ENCODE results near the gene RCAN2. TPM values are rescaled to one million over a fixed set of nuclear protein-coding genes. Genes with fewer than 3 reads are reported as not detected.

The RCAN2 gene
- total and polyA plus RNA-seq, 2 donors (not counting 1 experiment from before 2014, with no cell fraction given): not detected

DNA sequence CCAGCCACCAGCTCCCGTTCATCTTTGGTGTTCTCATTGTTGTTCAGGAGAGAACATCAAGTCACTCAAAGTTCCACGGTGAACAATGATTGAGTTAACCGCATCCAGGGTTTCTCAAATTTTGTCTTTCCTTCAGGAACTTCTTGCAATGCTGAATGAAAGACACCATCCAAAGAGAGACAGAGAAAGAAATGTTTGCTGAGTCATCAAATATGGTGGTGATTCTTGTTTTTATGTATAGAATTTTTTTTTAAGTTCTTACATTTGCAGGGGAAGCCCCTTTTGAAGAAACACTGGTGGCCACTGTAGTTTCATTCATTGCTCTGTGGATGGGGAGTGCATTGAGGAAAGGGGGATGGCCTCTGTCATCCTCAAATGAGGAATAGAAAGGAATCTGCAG, 258.1 kb downstream of the RCAN2 start:
- H3K27ac Mint-ChIP-seq: no peak overlapping the region
- Histone ChIP-seq H3K79me2 (ENCODE audit: control insufficient read depth, insufficient read depth, low read length) (no peaks in the 10 kb centered on the region), H3K4me2 (replicated peaks; ENCODE audit: low read depth, low read length, poor library complexity, severe bottlenecking) (no peak overlapping the region), H4K20me1 (ENCODE audit: control insufficient read depth, insufficient read depth, low read length, poor library complexity, severe bottlenecking) (no peaks in the 10 kb centered on the region), H3K27ac (ENCODE audit: low read length in 2 of 2) (no peak overlapping the region), H3K9me3 (ENCODE audit: control extremely low read depth in 1 of 3, control insufficient read depth in 2 of 3, insufficient read depth in 1 of 3, low read length in 2 of 3) (peaks cover 0 to 12% (median 0%) of the 10 kb centered on the region in 3 donors), H3K27me3 (replicated peaks in 1 of 4; ENCODE audit: control extremely low read depth in 1 of 4, control insufficient read depth in 3 of 4, insufficient read depth in 4 of 4, low read length in 3 of 4) (peaks cover 0 to 3% (median 0%) of the 10 kb centered on the region in 4 experiments), H3K9ac (ENCODE audit: low read length) (no peak overlapping the region), H3K36me3 (replicated peaks in 1 of 2; ENCODE audit: control extremely low read depth in 1 of 2, control insufficient read depth in 1 of 2, extremely low read depth in 1 of 2, insufficient read depth in 2 of 2, low read length in 1 of 2) (no peaks in the 10 kb centered on the region), H3K4me3 (ENCODE audit: control extremely low read depth in 1 of 5, extremely low read depth in 1 of 5, insufficient read depth in 1 of 5, low read depth in 2 of 5, low read length in 4 of 5) (no peak overlapping the region), H3K4me1 (ENCODE audit: control insufficient read depth in 2 of 2, insufficient read depth in 2 of 2, low read length in 2 of 2) (no peaks in the 10 kb centered on the region), H2AFZ (ENCODE audit: insufficient read depth, low read depth, low read length, poor library complexity, severe bottlenecking) (no peak overlapping the region)
- TF ChIP-seq, protein P1, sequence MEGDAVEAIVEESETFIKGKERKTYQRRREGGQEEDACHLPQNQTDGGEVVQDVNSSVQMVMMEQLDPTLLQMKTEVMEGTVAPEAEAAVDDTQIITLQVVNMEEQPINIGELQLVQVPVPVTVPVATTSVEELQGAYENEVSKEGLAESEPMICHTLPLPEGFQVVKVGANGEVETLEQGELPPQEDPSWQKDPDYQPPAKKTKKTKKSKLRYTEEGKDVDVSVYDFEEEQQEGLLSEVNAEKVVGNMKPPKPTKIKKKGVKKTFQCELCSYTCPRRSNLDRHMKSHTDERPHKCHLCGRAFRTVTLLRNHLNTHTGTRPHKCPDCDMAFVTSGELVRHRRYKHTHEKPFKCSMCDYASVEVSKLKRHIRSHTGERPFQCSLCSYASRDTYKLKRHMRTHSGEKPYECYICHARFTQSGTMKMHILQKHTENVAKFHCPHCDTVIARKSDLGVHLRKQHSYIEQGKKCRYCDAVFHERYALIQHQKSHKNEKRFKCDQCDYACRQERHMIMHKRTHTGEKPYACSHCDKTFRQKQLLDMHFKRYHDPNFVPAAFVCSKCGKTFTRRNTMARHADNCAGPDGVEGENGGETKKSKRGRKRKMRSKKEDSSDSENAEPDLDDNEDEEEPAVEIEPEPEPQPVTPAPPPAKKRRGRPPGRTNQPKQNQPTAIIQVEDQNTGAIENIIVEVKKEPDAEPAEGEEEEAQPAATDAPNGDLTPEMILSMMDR (IDR thresholded peaks at IDR 0.05): no peak
- no peak for TF ChIP-seq EZH2 (IDR thresholded peaks at IDR 0.05; ENCODE audit: borderline replicate concordance, insufficient read depth, low read depth, low read length, poor library complexity, severe bottlenecking)
- peaks cover 4% of the 10 kb centered on the region for H3K27me3 Mint-ChIP-seq
- intact Hi-C loops (cut with micrococcal nuclease): no loop called here
- DNase-seq: no peak
- no peaks in the 10 kb centered on the region for H3K9me3 Mint-ChIP-seq (ENCODE audit: insufficient read depth)
- H3K4me1 Mint-ChIP-seq: no peaks in the 10 kb centered on the region
- WGBS (ENCODE audit: insufficient coverage): 96% methylated on average over 3 of the region's 3 CpGs
- ChIA-PET POLR2A (no interaction called here), CTCF (no interaction called here)
- H3K4me3 Mint-ChIP-seq: no peak overlapping the region
- no peak for ATAC-seq (ENCODE audit: low read depth)

DNA sequence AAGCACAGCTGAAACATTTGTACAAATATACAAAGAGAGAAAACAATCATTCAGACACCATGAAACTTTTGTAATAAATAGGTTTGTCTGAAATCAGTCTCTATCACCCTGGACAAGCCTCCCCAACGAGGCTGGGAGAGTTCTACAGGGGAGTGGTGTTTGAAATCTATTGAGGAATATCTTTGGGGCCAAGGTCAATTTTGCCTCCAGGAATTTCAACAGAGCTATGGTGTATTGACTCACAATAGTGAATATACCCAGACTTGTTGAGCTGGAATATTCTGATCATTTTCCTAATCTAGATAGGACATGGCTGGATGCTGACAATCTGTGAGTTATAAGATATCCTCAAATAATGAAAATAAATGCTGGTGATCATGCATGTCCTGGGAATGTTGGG, 269.0 kb downstream of the RCAN2 start:
- no peaks in the 10 kb centered on the region for H3K27me3 Mint-ChIP-seq
- no peak overlapping the region for H3K4me3 ChIP-seq (ENCODE audit: control extremely low read depth in 1 of 5, extremely low read depth in 1 of 5, insufficient read depth in 1 of 5, low read depth in 2 of 5, low read length in 4 of 5)
- H3K4me2 ChIP-seq (replicated peaks; ENCODE audit: low read depth, low read length, poor library complexity, severe bottlenecking): no peak overlapping the region
- ATAC-seq (ENCODE audit: low read depth): no peak
- no peak overlapping the region for H3K9ac ChIP-seq (ENCODE audit: low read length)
- no peak overlapping the region for H3K27ac ChIP-seq (ENCODE audit: low read length in 2 of 2)
- ChIA-PET POLR2A (no interaction called here), CTCF (interaction anchor here (0.7 to 9.9 kb wide), 14 partner anchors 18 to 405 kb away, joined by 3 to 216 read pairs (median 4); partner anchors contain the start of gene ENPP4)
- H3K9me3 Mint-ChIP-seq (ENCODE audit: insufficient read depth): no peaks in the 10 kb centered on the region
- DNase-seq: no peak
- H3K79me2 ChIP-seq (ENCODE audit: control insufficient read depth, insufficient read depth, low read length): no peaks in the 10 kb centered on the region
- H4K20me1 ChIP-seq (ENCODE audit: control insufficient read depth, insufficient read depth, low read length, poor library complexity, severe bottlenecking): no peaks in the 10 kb centered on the region
- no peak overlapping the region for H2AFZ ChIP-seq (ENCODE audit: insufficient read depth, low read depth, low read length, poor library complexity, severe bottlenecking)
- peaks cover 39% of the 10 kb centered on the region for H3K4me1 Mint-ChIP-seq
- H3K9me3 ChIP-seq (ENCODE audit: control extremely low read depth in 1 of 3, control insufficient read depth in 2 of 3, insufficient read depth in 1 of 3, low read length in 2 of 3): no peaks in the 10 kb centered on the region
- H3K4me3 Mint-ChIP-seq: no peak overlapping the region
- no CpG with 5 or more reads among the region's 1 CpG for WGBS (ENCODE audit: insufficient coverage)
- TF ChIP-seq, protein P1 (IDR thresholded peaks at IDR 0.05): no peak
- TF ChIP-seq EZH2 (IDR thresholded peaks at IDR 0.05; ENCODE audit: borderline replicate concordance, insufficient read depth, low read depth, low read length, poor library complexity, severe bottlenecking): no peak
- H3K4me1 ChIP-seq (ENCODE audit: control insufficient read depth in 2 of 2, insufficient read depth in 2 of 2, low read length in 2 of 2): peaks cover 23 to 29% of the 10 kb centered on the region in 2 donors
- H3K27ac Mint-ChIP-seq: no peak overlapping the region
- no peaks in the 10 kb centered on the region for H3K27me3 ChIP-seq (replicated peaks in 1 of 4; ENCODE audit: control extremely low read depth in 1 of 4, control insufficient read depth in 3 of 4, insufficient read depth in 4 of 4, low read length in 3 of 4)
- intact Hi-C loops (cut with micrococcal nuclease): loop anchor here (5.0 kb wide), 2 partner anchors 635 to 845 kb away; partner anchors contain the start of gene SUPT3H
- H3K36me3 ChIP-seq (replicated peaks in 1 of 2; ENCODE audit: control extremely low read depth in 1 of 2, control insufficient read depth in 1 of 2, extremely low read depth in 1 of 2, insufficient read depth in 2 of 2, low read length in 1 of 2): no peaks in the 10 kb centered on the region

Measured in B cell (primary cell).